HEK293 (cell line): ENCODE results near the gene PDE4D.

Source experiments
- ATF2 ChIP-seq: fragments of 450-650 bp; formaldehyde crosslinking; IDR thresholded peaks from 2 replicates; pipeline ENCODE4 v1.5.1; 2016; ENCODE audit warnings: missing biosample characterization, missing genetic modification characterization, low read depth
- EGR2 ChIP-seq: fragments of 450-650 bp; formaldehyde crosslinking; IDR thresholded peaks from 2 replicates; pipeline ENCODE4 v1.5.1; 2016; ENCODE audit warnings: low read depth, missing biosample characterization, missing genetic modification characterization
- GLIS2 ChIP-seq: fragments of 450-650 bp; formaldehyde crosslinking; IDR thresholded peaks from 2 replicates; pipeline ENCODE4 v1.5.1; 2016; ENCODE audit warnings: missing biosample characterization, missing genetic modification characterization
- HOXA7 ChIP-seq: sonication (generic); formaldehyde crosslinking; IDR thresholded peaks from 2 replicates; pipeline ENCODE4 v1.8.1; 2022; ENCODE audit warnings: missing genetic modification reagents, borderline replicate concordance
- KLF16 ChIP-seq: fragments of 450-650 bp; formaldehyde crosslinking; IDR thresholded peaks from 2 replicates; pipeline ENCODE4 v1.5.1; 2017; ENCODE audit warnings: missing biosample characterization, missing genetic modification characterization
- KLF9 ChIP-seq: fragments of 450-650 bp; formaldehyde crosslinking; IDR thresholded peaks from 2 replicates; pipeline ENCODE4 v1.5.1; 2016; ENCODE audit warnings: missing biosample characterization, missing genetic modification characterization, low read depth
- SCRT2 ChIP-seq: fragments of 450-650 bp; formaldehyde crosslinking; IDR thresholded peaks from 2 replicates; pipeline ENCODE4 v1.5.1; 2016; ENCODE audit warnings: missing biosample characterization, missing genetic modification characterization
- SP7 ChIP-seq: fragments of 450-650 bp; formaldehyde crosslinking; IDR thresholded peaks from 2 replicates; pipeline ENCODE4 v1.5.1; 2016; ENCODE audit warnings: missing biosample characterization, missing genetic modification characterization
- ZBTB6 ChIP-seq: fragments of 450-650 bp; formaldehyde crosslinking; IDR thresholded peaks from 2 replicates; pipeline ENCODE4 v1.5.1; 2017; ENCODE audit warnings: missing biosample characterization, missing genetic modification characterization
- ZFP37 ChIP-seq: fragments of 450-650 bp; formaldehyde crosslinking; IDR thresholded peaks from 2 replicates; pipeline ENCODE4 v1.5.1; 2016; ENCODE audit warnings: missing biosample characterization, missing genetic modification characterization
- ZFP69B ChIP-seq: fragments of 450-650 bp; formaldehyde crosslinking; IDR thresholded peaks from 2 replicates; pipeline ENCODE4 v1.5.1; 2016; ENCODE audit warnings: missing biosample characterization, missing genetic modification characterization
- ZNF157 ChIP-seq: fragments of 450-650 bp; formaldehyde crosslinking; IDR thresholded peaks from 2 replicates; pipeline ENCODE4 v1.5.1; 2016; ENCODE audit warnings: missing biosample characterization, missing genetic modification characterization
- ZNF174 ChIP-seq: fragments of 450-650 bp; formaldehyde crosslinking; IDR thresholded peaks from 2 replicates; pipeline ENCODE4 v1.5.0; 2017; ENCODE audit warnings: missing biosample characterization, mild to moderate bottlenecking, missing genetic modification characterization
- ZNF19 ChIP-seq: fragments of 450-650 bp; formaldehyde crosslinking; IDR thresholded peaks from 2 replicates; pipeline ENCODE4; 2016; ENCODE audit warnings: missing biosample characterization, missing genetic modification characterization, low read depth
- ZNF211 ChIP-seq: fragments of 450-650 bp; formaldehyde crosslinking; IDR thresholded peaks from 2 replicates; pipeline ENCODE4 v1.5.1; 2016; ENCODE audit warnings: low read depth, missing biosample characterization, missing genetic modification characterization
- ZNF214 ChIP-seq: fragments of 450-650 bp; formaldehyde crosslinking; IDR thresholded peaks from 2 replicates; pipeline ENCODE4 v1.5.1; 2017; ENCODE audit warnings: missing biosample characterization, mild to moderate bottlenecking, missing genetic modification characterization, borderline replicate concordance
- ZNF248 ChIP-seq: fragments of 450-650 bp; formaldehyde crosslinking; IDR thresholded peaks from 2 replicates; pipeline ENCODE4 v1.5.1; 2017; ENCODE audit warnings: missing biosample characterization, missing genetic modification characterization
- ZNF280D ChIP-seq: fragments of 450-650 bp; formaldehyde crosslinking; IDR thresholded peaks from 2 replicates; pipeline ENCODE4 v1.5.1; 2016; ENCODE audit warnings: missing biosample characterization, missing genetic modification characterization
- ZNF530 ChIP-seq: fragments of 450-650 bp; formaldehyde crosslinking; IDR thresholded peaks from 2 replicates; pipeline ENCODE4 v1.5.1; 2016; ENCODE audit warnings: low read depth, missing biosample characterization, missing genetic modification characterization
- ZNF548 ChIP-seq: fragments of 450-650 bp; formaldehyde crosslinking; IDR thresholded peaks from 2 replicates; pipeline ENCODE4 v1.5.1; 2016; ENCODE audit warnings: missing biosample characterization, missing genetic modification characterization
- ZNF558 ChIP-seq: fragments of 450-650 bp; formaldehyde crosslinking; IDR thresholded peaks from 2 replicates; pipeline ENCODE4 v1.5.1; 2016; ENCODE audit warnings: missing biosample characterization, missing genetic modification characterization
- ZNF560 ChIP-seq: fragments of 450-650 bp; formaldehyde crosslinking; IDR thresholded peaks from 2 replicates; pipeline ENCODE4 v1.5.1; 2017; ENCODE audit warnings: missing biosample characterization, missing genetic modification characterization, borderline replicate concordance
- ZNF626 ChIP-seq: fragments of 450-650 bp; sonication (Bioruptor Pico); formaldehyde crosslinking; IDR thresholded peaks from 2 replicates; pipeline ENCODE4 v1.5.1; 2018; ENCODE audit warnings: missing biosample characterization, missing genetic modification characterization, inconsistent platforms
- ZNF639 ChIP-seq: fragments of 450-650 bp; formaldehyde crosslinking; IDR thresholded peaks from 2 replicates; pipeline ENCODE4 v1.5.1; 2016; ENCODE audit warnings: missing biosample characterization, missing genetic modification characterization
- ZNF658 ChIP-seq: fragments of 450-650 bp; formaldehyde crosslinking; IDR thresholded peaks from 2 replicates; pipeline ENCODE4; 2016; ENCODE audit warnings: missing biosample characterization, missing genetic modification characterization
- ZNF704 ChIP-seq: fragments of 450-650 bp; formaldehyde crosslinking; IDR thresholded peaks from 2 replicates; pipeline ENCODE4 v1.5.1; 2016; ENCODE audit warnings: missing biosample characterization, missing genetic modification characterization
- ZNF747 ChIP-seq: fragments of 450-650 bp; formaldehyde crosslinking; IDR thresholded peaks from 2 replicates; pipeline ENCODE4 v1.5.1; 2016; ENCODE audit warnings: missing biosample characterization, missing genetic modification characterization
- ZNF76 ChIP-seq: fragments of 450-650 bp; formaldehyde crosslinking; IDR thresholded peaks from 2 replicates; pipeline ENCODE4; 2016; ENCODE audit warnings: low read depth, missing biosample characterization, missing genetic modification characterization, borderline replicate concordance
- ZNF776 ChIP-seq: fragments of 450-650 bp; formaldehyde crosslinking; IDR thresholded peaks from 2 replicates; pipeline ENCODE4 v1.5.0; 2017; ENCODE audit warnings: missing biosample characterization, missing genetic modification characterization, borderline replicate concordance
- ZSCAN4 ChIP-seq: fragments of 450-650 bp; formaldehyde crosslinking; IDR thresholded peaks from 2 replicates; pipeline ENCODE4 v1.5.1; 2017; ENCODE audit warnings: missing biosample characterization, missing genetic modification characterization

Gene PDE4D

GRCh38 chr5:59039296-59040023, 854.1 kb downstream of the PDE4D start (continued):
- TF ChIP-seq ZNF280D (tag by site-specific recombination) (no peak), GLIS2 (tag by site-specific recombination) (peak; percentile 81), ZNF248 (tag by site-specific recombination) (no peak), ZNF558 (no peak), ZNF548 (tag by site-specific recombination) (no peak), ZNF19 (no peak), SCRT2 (tag by site-specific recombination) (no peak), ZFP69B (tag by site-specific recombination) (no peak), ZNF639 (tag by site-specific recombination) (no peak), ZNF76 (tag by site-specific recombination) (0 out of 2 replicates have a peak, but pooled peaks have one; percentile 23), ZNF704 (tag by site-specific recombination) (no peak), ZBTB6 (tag by site-specific recombination) (peak; percentile 55; the same call in 1 of the 2 replicates), SP7 (no peak), KLF16 (tag by site-specific recombination) (no peak), ZNF530 (tag by site-specific recombination) (no peak), EGR2 (tag by site-specific recombination) (no peak; the same call in 1 of the 2 replicates), ZNF747 (tag by site-specific recombination) (no peak), ZNF157 (tag by site-specific recombination) (no peak), ZNF658 (tag by site-specific recombination) (no peak), ZFP37 (tag by site-specific recombination) (peak; percentile 80; the same call in 1 of the 2 replicates), ATF2 (no peak), KLF9 (peak; percentile 84), ZNF560 (tag by site-specific recombination) (no peak), ZNF211 (tag by site-specific recombination) (no peak), ZNF626 (tag by site-specific recombination) (no peak), ZNF174 (tag by site-specific recombination) (no peak), ZSCAN4 (tag by site-specific recombination) (no peak), HOXA7 (CRISPR knock-in tag) (no peak), ZNF214 (no peak), ZNF776 (no peak)
